Chondrocyte (in vitro differentiated cells): ENCODE measurements around the gene OSBPL8. TPM values are rescaled to one million over a fixed set of nuclear protein-coding genes. Genes with fewer than 3 reads are reported as not detected.

Experiments
- DNase-seq: peaks from one replicate; pipeline ENCODE4 v3.0.0; 2021; ENCODE audit warnings: mixed read lengths, low spot score
- H3K27ac Mint-ChIP-seq: one replicate; pipeline ENCODE4 v1.8.0; 2021; ENCODE audit warnings: mild to moderate bottlenecking, moderate library complexity, mixed read lengths; ENCODE audit not compliant: unreplicated experiment
- H3K27me3 Mint-ChIP-seq: 2 replicates; pipeline ENCODE4 v1.8.0; 2021; ENCODE audit warnings: low read depth, mixed read lengths
- H3K36me3 Mint-ChIP-seq: 2 replicates; pipeline ENCODE4 v1.8.0; 2021; ENCODE audit warnings: low read depth, mixed read lengths
- H3K4me1 Mint-ChIP-seq: 2 replicates; pipeline ENCODE4 v1.8.0; 2021; ENCODE audit warnings: low read depth, mild to moderate bottlenecking, mixed read lengths
- H3K4me3 Mint-ChIP-seq: one replicate; pipeline ENCODE4 v1.8.0; 2021; ENCODE audit warnings: mild to moderate bottlenecking, moderate library complexity, mixed read lengths; ENCODE audit not compliant: unreplicated experiment
- H3K9me3 Mint-ChIP-seq: 2 replicates; pipeline ENCODE4 v1.8.0; 2021; ENCODE audit warnings: low read depth, mixed read lengths
- CTCF ChIP-seq: fragments of 200-600 bp; sonication (generic); IDR thresholded peaks from 2 replicates; pipeline ENCODE4 v1.5.0; 2021; ENCODE audit warnings: antibody characterized with exemption, mild to moderate bottlenecking, moderate library complexity
- total RNA-seq: library from RNA; stranded (reverse); gene quantifications from 3 replicates; pipeline ENCODE4 v1.2.1, GENCODE V29; 2021

Gene OSBPL8
- total RNA-seq, 1 donor from 2014 or later: 105 TPM

- Mint-ChIP-seq H3K36me3 (no peaks in the 10 kb centered on the region), H3K4me3 (peak overlapping the region; percentile 5), H3K4me1 (peaks cover 49% of the 10 kb centered on the region)
Measured at GRCh38 chr12:76548222-76548837, 11.2 kb downstream of the OSBPL8 start.

GRCh38 chr12:76547526-76547925, 12.0 kb downstream of the OSBPL8 start:
- H3K4me1 Mint-ChIP-seq: peaks cover 46% of the 10 kb centered on the region
- peak overlapping the region; percentile 9 for H3K27ac Mint-ChIP-seq
- no peaks in the 10 kb centered on the region for H3K27me3 Mint-ChIP-seq
- no peak for DNase-seq
- no peak overlapping the region for H3K4me3 Mint-ChIP-seq
- no peaks in the 10 kb centered on the region for H3K36me3 Mint-ChIP-seq
- no peak for TF ChIP-seq CTCF
- H3K9me3 Mint-ChIP-seq: no peaks in the 10 kb centered on the region

More at GRCh38 chr12:76548222-76548837, 11.2 kb downstream of the OSBPL8 start:
- H3K27ac Mint-ChIP-seq: peak overlapping the region; percentile 77
- DNase-seq: no peak
- no peaks in the 10 kb centered on the region for H3K27me3 Mint-ChIP-seq
- H3K9me3 Mint-ChIP-seq: no peaks in the 10 kb centered on the region
- no peak for TF ChIP-seq CTCF

GRCh38 chr12:76546889-76547288, 12.7 kb downstream of the OSBPL8 start:
- H3K27me3 Mint-ChIP-seq: no peaks in the 10 kb centered on the region
- no peak overlapping the region for H3K4me3 Mint-ChIP-seq
- peak overlapping the region; percentile 1 for H3K27ac Mint-ChIP-seq
- no peak for TF ChIP-seq CTCF
- peaks cover 47% of the 10 kb centered on the region for H3K4me1 Mint-ChIP-seq
- H3K9me3 Mint-ChIP-seq: no peaks in the 10 kb centered on the region
- H3K36me3 Mint-ChIP-seq: no peaks in the 10 kb centered on the region
- DNase-seq: no peak

- Mint-ChIP-seq H3K27ac (no peak overlapping the region), H3K27me3 (no peaks in the 10 kb centered on the region), H3K4me3 (no peak overlapping the region), H3K4me1 (peaks cover 43% of the 10 kb centered on the region), H3K9me3 (no peaks in the 10 kb centered on the region), H3K36me3 (no peaks in the 10 kb centered on the region)
- DNase-seq: no peak
- no peak for TF ChIP-seq CTCF
Measured at GRCh38 chr12:76545486-76545885, 14.1 kb downstream of the OSBPL8 start.

GRCh38 chr12:76544601-76545261, 14.8 kb downstream of the OSBPL8 start:
- Mint-ChIP-seq H3K27me3 (no peaks in the 10 kb centered on the region), H3K4me3 (no peak overlapping the region), H3K9me3 (no peaks in the 10 kb centered on the region), H3K36me3 (no peaks in the 10 kb centered on the region), H3K4me1 (peaks cover 45% of the 10 kb centered on the region), H3K27ac (peak overlapping the region; percentile 12)
- no peak for DNase-seq
- no peak for TF ChIP-seq CTCF
